ENCODE results near the gene SMIM13. TPM values are rescaled to one million over a fixed set of nuclear protein-coding genes. Genes with fewer than 3 reads are reported as not detected.

SMIM13 gene
- total RNA-seq, 1 experiment from 2014 or later, result 10.5 TPM

- Mint-ChIP-seq H3K4me1 (ENCODE audit: low read depth, unreplicated experiment) (peaks cover 17% of the 10 kb centered on the region), H3K9me3 (ENCODE audit: low read depth, unreplicated experiment) (no peaks in the 10 kb centered on the region), H3K27ac (ENCODE audit: unreplicated experiment) (no peak overlapping the region), H3K27me3 (ENCODE audit: unreplicated experiment) (no peaks in the 10 kb centered on the region), H3K36me3 (ENCODE audit: insufficient read depth, unreplicated experiment) (no peaks in the 10 kb centered on the region), H3K4me3 (ENCODE audit: low read depth, unreplicated experiment) (no peak overlapping the region)
- intact Hi-C loops (cut with micrococcal nuclease; ENCODE audit: unreplicated experiment), result no loop called here
- TF ChIP-seq, protein P1, sequence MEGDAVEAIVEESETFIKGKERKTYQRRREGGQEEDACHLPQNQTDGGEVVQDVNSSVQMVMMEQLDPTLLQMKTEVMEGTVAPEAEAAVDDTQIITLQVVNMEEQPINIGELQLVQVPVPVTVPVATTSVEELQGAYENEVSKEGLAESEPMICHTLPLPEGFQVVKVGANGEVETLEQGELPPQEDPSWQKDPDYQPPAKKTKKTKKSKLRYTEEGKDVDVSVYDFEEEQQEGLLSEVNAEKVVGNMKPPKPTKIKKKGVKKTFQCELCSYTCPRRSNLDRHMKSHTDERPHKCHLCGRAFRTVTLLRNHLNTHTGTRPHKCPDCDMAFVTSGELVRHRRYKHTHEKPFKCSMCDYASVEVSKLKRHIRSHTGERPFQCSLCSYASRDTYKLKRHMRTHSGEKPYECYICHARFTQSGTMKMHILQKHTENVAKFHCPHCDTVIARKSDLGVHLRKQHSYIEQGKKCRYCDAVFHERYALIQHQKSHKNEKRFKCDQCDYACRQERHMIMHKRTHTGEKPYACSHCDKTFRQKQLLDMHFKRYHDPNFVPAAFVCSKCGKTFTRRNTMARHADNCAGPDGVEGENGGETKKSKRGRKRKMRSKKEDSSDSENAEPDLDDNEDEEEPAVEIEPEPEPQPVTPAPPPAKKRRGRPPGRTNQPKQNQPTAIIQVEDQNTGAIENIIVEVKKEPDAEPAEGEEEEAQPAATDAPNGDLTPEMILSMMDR (IDR thresholded peaks at IDR 0.05; ENCODE audit: unreplicated experiment), result no peak
- no TSS peak for BruUV-seq (replicated peaks)
- CTCF ChIA-PET, result no interaction called here
- no peak for DNase-seq
Measured at GRCh38 chr6:11164717-11165646, 71.3 kb downstream of the SMIM13 start.

DNA sequence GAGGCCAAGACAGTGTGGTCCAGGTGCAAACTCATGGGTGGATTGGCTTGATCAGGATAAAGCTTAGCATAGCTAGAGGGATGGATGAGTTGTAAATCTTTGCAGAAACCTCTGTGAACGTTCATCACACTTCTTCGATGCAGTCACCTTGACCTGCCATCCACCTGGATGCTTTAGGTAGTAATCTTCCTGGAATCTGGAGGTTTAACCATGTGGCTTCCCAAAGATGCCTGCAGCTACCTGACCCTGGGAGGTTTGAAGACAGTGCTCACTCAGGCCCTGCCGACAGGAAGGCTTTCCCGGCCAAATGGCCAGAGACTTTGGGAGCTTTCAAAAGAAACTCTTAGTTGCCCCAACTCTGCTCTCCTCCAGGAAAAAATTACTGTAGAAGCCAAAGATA is 73.3 kb downstream of the SMIM13 start:
- DNase-seq, result no peak
- Mint-ChIP-seq H3K36me3 (ENCODE audit: insufficient read depth, unreplicated experiment) (no peaks in the 10 kb centered on the region), H3K4me3 (ENCODE audit: low read depth, unreplicated experiment) (no peak overlapping the region), H3K4me1 (ENCODE audit: low read depth, unreplicated experiment) (peaks cover 3% of the 10 kb centered on the region), H3K27ac (ENCODE audit: unreplicated experiment) (no peak overlapping the region), H3K27me3 (ENCODE audit: unreplicated experiment) (no peaks in the 10 kb centered on the region), H3K9me3 (ENCODE audit: low read depth, unreplicated experiment) (no peaks in the 10 kb centered on the region)
- BruUV-seq (replicated peaks), result no TSS peak
- intact Hi-C loops (cut with micrococcal nuclease; ENCODE audit: unreplicated experiment), result no loop called here
- TF ChIP-seq, protein P1 (IDR thresholded peaks at IDR 0.05; ENCODE audit: unreplicated experiment), result no peak
- CTCF ChIA-PET, result interaction anchor here (0.7 kb wide), 1 partner anchor 109 kb away, joined by 3 read pairs; no protein-coding TSS in a partner anchor

- peaks cover 8% of the 10 kb centered on the region for H3K4me1 Mint-ChIP-seq (ENCODE audit: low read depth, unreplicated experiment)
- DNase-seq, result no peak
- H3K27me3 Mint-ChIP-seq (ENCODE audit: unreplicated experiment), result no peaks in the 10 kb centered on the region
- TF ChIP-seq, protein P1 (IDR thresholded peaks at IDR 0.05; ENCODE audit: unreplicated experiment), result no peak
- no peaks in the 10 kb centered on the region for H3K9me3 Mint-ChIP-seq (ENCODE audit: low read depth, unreplicated experiment)
- CTCF ChIA-PET, result no interaction called here
- no TSS peak for BruUV-seq (replicated peaks)
- no peaks in the 10 kb centered on the region for H3K36me3 Mint-ChIP-seq (ENCODE audit: insufficient read depth, unreplicated experiment)
- H3K4me3 Mint-ChIP-seq (ENCODE audit: low read depth, unreplicated experiment), result no peak overlapping the region
- intact Hi-C loops (cut with micrococcal nuclease; ENCODE audit: unreplicated experiment), result no loop called here
- no peak overlapping the region for H3K27ac Mint-ChIP-seq (ENCODE audit: unreplicated experiment)
Measured at GRCh38 chr6:11168091-11168635, 74.5 kb downstream of the SMIM13 start.

GRCh38 chr6:11171952-11172351 is 78.3 kb downstream of the SMIM13 start:
- H3K36me3 Mint-ChIP-seq (ENCODE audit: insufficient read depth, unreplicated experiment), result no peaks in the 10 kb centered on the region
- peaks cover 20% of the 10 kb centered on the region for H3K4me1 Mint-ChIP-seq (ENCODE audit: low read depth, unreplicated experiment)
- no TSS peak for BruUV-seq (replicated peaks)
- H3K9me3 Mint-ChIP-seq (ENCODE audit: low read depth, unreplicated experiment), result no peaks in the 10 kb centered on the region
- H3K4me3 Mint-ChIP-seq (ENCODE audit: low read depth, unreplicated experiment), result no peak overlapping the region
- no peaks in the 10 kb centered on the region for H3K27me3 Mint-ChIP-seq (ENCODE audit: unreplicated experiment)
- TF ChIP-seq, protein P1 (IDR thresholded peaks at IDR 0.05; ENCODE audit: unreplicated experiment), result no peak
- intact Hi-C loops (cut with micrococcal nuclease; ENCODE audit: unreplicated experiment), result loop anchor here (1.0 to 5.0 kb wide), 2 partner anchors 28 to 45 kb away; no protein-coding TSS in a partner anchor
- CTCF ChIA-PET, result interaction anchor here (0.9 kb wide), 1 partner anchor 28 kb away, joined by 3 read pairs; no protein-coding TSS in a partner anchor
- DNase-seq, result no peak
- H3K27ac Mint-ChIP-seq (ENCODE audit: unreplicated experiment), result no peak overlapping the region
